Measurements from ENCODE around the gene DDX28. TPM values are rescaled to one million over a fixed set of nuclear protein-coding genes. Genes with fewer than 3 reads are reported as not detected.
"Not testable (repeated sequence)": the region's sequence is repeated elsewhere in the genome, so short reads cannot be mapped to it uniquely, and the experiment has no call there.

The DDX28 gene
- polyA plus RNA-seq, 3 donors = 9.3 to 11.3 (median 10.1) TPM

- DNase-seq (ENCODE audit: extremely low read depth in 1 of 11, low read depth in 9 of 11, low spot score in 4 of 11) = no peak
These were observed 45.4 kb downstream of the DDX28 start for GRCh38 chr16:67977469-67978227.

GRCh38 chr16:67977005-67977404, 46.0 kb downstream of the DDX28 start:
- no peak for DNase-seq (ENCODE audit: extremely low read depth in 1 of 11, low read depth in 9 of 11, low spot score in 4 of 11)

GRCh38 chr16:67976205-67976604, 46.8 kb downstream of the DDX28 start:
- no peak for DNase-seq (ENCODE audit: extremely low read depth in 1 of 11, low read depth in 9 of 11, low spot score in 4 of 11)

GRCh38 chr16:67975321-67976105, 47.5 kb downstream of the DDX28 start:
- no peak for DNase-seq (ENCODE audit: extremely low read depth in 1 of 11, low read depth in 9 of 11, low spot score in 4 of 11)

GRCh38 chr16:67972285-67972684, 50.7 kb downstream of the DDX28 start:
- DNase-seq (ENCODE audit: extremely low read depth in 1 of 11, low read depth in 9 of 11, low spot score in 4 of 11) = not testable (repeated sequence)

GRCh38 chr16:67971111-67971510, 51.9 kb downstream of the DDX28 start:
- no peak for DNase-seq (ENCODE audit: extremely low read depth in 1 of 11, low read depth in 9 of 11, low spot score in 4 of 11)

Other genes with a start within 250 kb of the DDX28 start
- 10 to 100 TPM; 22.7 to 30.4 (median 25.2) TPM for gene RANBP10, start 216.7 kb downstream of the DDX28 start, polyA plus RNA-seq (ENCODE audit: insufficient read length in 3 of 3)
- 1 to 10 TPM; 6.9 to 9.4 (median 7.6) TPM for gene TSNAXIP1, start 216.3 kb downstream of the DDX28 start, polyA plus RNA-seq (ENCODE audit: insufficient read length in 3 of 3)
- 10 to 100 TPM; 26.6 to 36.3 (median 28.1) TPM for gene THAP11, start 180.9 kb downstream of the DDX28 start, polyA plus RNA-seq (ENCODE audit: insufficient read length in 3 of 3)
- 100 to 1,000 TPM; 115 to 139 (median 129) TPM for gene NUTF2, start 176.3 kb downstream of the DDX28 start, polyA plus RNA-seq (ENCODE audit: insufficient read length in 3 of 3)
- gene CENPT, start 175.5 kb downstream of the DDX28 start, polyA plus RNA-seq (ENCODE audit: insufficient read length in 3 of 3) = 10 to 100 TPM; 43.0 to 59.6 (median 53.3) TPM
- 100 to 1,000 TPM in 1 of 3 donors, 10 to 100 TPM in 2; 91.3 to 106 (median 95.3) TPM for gene EDC4, start 150.2 kb downstream of the DDX28 start, polyA plus RNA-seq (ENCODE audit: insufficient read length in 3 of 3)
- gene NRN1L, start 138.3 kb downstream of the DDX28 start, polyA plus RNA-seq (ENCODE audit: insufficient read length in 3 of 3) = under 1 TPM in 2 of 3 donors, not detected in 1; 0.43 to 0.70 TPM
- 10 to 100 TPM; 31.2 to 40.9 (median 34.1) TPM for gene PSKH1, start 130.0 kb downstream of the DDX28 start, polyA plus RNA-seq (ENCODE audit: insufficient read length in 3 of 3)
- 1 to 10 TPM; 4.0 to 7.6 (median 6.2) TPM for gene CTRL, start 91.4 kb downstream of the DDX28 start, polyA plus RNA-seq (ENCODE audit: insufficient read length in 3 of 3)
- gene PSMB10, start 86.4 kb downstream of the DDX28 start, polyA plus RNA-seq (ENCODE audit: insufficient read length in 3 of 3) = 10 to 100 TPM; 15.9 to 31.1 (median 28.4) TPM
- gene LCAT, start 79.1 kb downstream of the DDX28 start, polyA plus RNA-seq (ENCODE audit: insufficient read length in 3 of 3) = 10 to 100 TPM; 16.1 to 29.5 (median 21.2) TPM
- 10 to 100 TPM; 28.8 to 38.9 (median 35.6) TPM for gene SLC12A4, start 54.6 kb downstream of the DDX28 start, polyA plus RNA-seq (ENCODE audit: insufficient read length in 3 of 3)
- under 1 TPM in 2 of 3 donors, not detected in 1; 0.14 to 0.16 TPM for gene DPEP3, start 42.7 kb downstream of the DDX28 start, polyA plus RNA-seq (ENCODE audit: insufficient read length in 3 of 3)
- gene DPEP2, start 23.7 kb downstream of the DDX28 start, polyA plus RNA-seq (ENCODE audit: insufficient read length in 3 of 3) = under 1 TPM; 0.51 to 0.86 (median 0.62) TPM
- not detected for gene DPEP2NB, start 7.3 kb downstream of the DDX28 start, polyA plus RNA-seq (ENCODE audit: insufficient read length in 3 of 3)
- gene DUS2, start 52 bp upstream of the DDX28 start, polyA plus RNA-seq (ENCODE audit: insufficient read length in 3 of 3) = 10 to 100 TPM; 13.7 to 17.9 (median 17.5) TPM
- 10 to 100 TPM; 28.8 to 37.0 (median 35.7) TPM for gene NFATC3, start 62.1 kb upstream of the DDX28 start, polyA plus RNA-seq (ENCODE audit: insufficient read length in 3 of 3)
- gene ESRP2, start 212.9 kb upstream of the DDX28 start, polyA plus RNA-seq (ENCODE audit: insufficient read length in 3 of 3) = 10 to 100 TPM; 23.0 to 40.0 (median 27.1) TPM
- gene PLA2G15, start 222.1 kb upstream of the DDX28 start, polyA plus RNA-seq (ENCODE audit: insufficient read length in 3 of 3) = 10 to 100 TPM; 20.3 to 23.7 (median 23.4) TPM
- 10 to 100 TPM; 13.1 to 17.8 (median 13.9) TPM for gene SLC7A6, start 241.3 kb upstream of the DDX28 start, polyA plus RNA-seq (ENCODE audit: insufficient read length in 3 of 3)